ENCODE results near the gene ABCA1.

The ABCA1 gene

DNA sequence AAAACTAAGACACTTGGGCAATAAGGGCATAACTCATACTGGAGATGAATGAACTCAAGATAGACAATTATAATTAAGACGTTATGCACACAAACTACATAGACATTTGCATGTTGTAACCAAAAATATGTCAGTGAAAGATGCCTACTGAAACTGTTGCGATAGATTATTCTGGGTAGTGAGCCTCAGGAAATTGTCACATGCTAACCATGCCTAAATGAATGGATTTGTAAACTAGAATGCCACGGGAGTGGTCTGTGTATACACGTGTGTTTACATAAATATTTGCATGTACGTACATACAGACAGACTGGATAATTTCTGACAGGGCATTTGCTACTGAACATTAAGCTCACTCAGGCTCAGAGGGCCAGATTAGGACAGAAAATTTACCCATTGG lies 162.8 kb downstream of the ABCA1 start:
- no peak for DNase-seq (ENCODE audit: low read depth)
- no peak overlapping the region for H3K4me3 ChIP-seq (replicated peaks; ENCODE audit: low read depth, low read length)
- TF ChIP-seq, protein P1, sequence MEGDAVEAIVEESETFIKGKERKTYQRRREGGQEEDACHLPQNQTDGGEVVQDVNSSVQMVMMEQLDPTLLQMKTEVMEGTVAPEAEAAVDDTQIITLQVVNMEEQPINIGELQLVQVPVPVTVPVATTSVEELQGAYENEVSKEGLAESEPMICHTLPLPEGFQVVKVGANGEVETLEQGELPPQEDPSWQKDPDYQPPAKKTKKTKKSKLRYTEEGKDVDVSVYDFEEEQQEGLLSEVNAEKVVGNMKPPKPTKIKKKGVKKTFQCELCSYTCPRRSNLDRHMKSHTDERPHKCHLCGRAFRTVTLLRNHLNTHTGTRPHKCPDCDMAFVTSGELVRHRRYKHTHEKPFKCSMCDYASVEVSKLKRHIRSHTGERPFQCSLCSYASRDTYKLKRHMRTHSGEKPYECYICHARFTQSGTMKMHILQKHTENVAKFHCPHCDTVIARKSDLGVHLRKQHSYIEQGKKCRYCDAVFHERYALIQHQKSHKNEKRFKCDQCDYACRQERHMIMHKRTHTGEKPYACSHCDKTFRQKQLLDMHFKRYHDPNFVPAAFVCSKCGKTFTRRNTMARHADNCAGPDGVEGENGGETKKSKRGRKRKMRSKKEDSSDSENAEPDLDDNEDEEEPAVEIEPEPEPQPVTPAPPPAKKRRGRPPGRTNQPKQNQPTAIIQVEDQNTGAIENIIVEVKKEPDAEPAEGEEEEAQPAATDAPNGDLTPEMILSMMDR (IDR thresholded peaks at IDR 0.05; ENCODE audit: low read length, missing control alignments): no peak

DNA sequence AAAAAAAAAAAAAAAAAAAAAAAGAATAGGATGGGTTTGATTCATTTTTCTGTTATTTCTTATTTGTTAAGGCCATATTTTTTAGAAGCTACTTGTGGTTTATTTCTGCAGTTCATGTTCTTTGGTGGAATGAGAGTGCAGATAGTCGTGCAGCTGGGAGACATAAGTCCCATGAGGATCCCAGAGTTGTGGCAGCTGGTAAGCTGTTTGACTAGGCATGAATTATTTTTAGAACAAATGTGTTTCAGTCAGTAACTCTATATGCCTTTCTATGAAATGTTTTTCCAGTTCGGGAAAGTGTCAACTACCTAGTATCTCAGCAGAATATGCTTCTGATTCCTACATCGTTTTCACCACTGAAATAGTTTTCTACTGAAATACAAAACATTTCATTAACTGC lies 169.0 kb downstream of the ABCA1 start:
- TF ChIP-seq, protein P1 (IDR thresholded peaks at IDR 0.05; ENCODE audit: low read length, missing control alignments): no peak
- no peak for DNase-seq (ENCODE audit: low read depth)
- no peak overlapping the region for H3K4me3 ChIP-seq (replicated peaks; ENCODE audit: low read depth, low read length)

DNA sequence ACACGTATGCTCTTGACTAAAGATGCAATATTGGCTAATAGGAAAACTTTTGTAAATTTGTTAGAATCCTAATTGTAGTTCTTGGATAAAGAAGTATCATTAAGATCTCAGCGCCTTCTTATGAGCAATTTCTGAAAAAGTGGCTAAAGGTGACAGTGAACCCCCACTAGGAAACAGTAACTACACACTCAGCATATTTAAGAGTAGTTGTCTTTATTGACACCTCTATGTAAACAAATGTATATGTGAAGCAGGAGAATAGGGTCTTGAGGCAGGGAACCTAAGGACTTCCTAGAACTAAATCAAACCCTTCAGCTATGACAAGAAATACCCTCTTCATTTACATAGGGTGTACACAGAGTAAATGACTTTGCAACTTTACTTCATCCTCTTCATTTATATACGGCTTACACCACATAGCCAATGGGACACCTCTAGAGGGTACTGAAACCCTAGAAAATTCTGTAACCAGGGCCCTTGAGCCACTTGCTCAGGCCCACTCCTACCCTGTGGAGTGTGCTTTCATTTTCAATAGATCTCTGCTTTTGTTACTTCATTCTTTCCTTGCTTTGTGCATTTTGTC lies 177.7 kb downstream of the ABCA1 start:
- no peak for DNase-seq (ENCODE audit: low read depth)
- TF ChIP-seq, protein P1 (IDR thresholded peaks at IDR 0.05; ENCODE audit: low read length, missing control alignments): no peak
- no peak overlapping the region for H3K4me3 ChIP-seq (replicated peaks; ENCODE audit: low read depth, low read length)

DNA sequence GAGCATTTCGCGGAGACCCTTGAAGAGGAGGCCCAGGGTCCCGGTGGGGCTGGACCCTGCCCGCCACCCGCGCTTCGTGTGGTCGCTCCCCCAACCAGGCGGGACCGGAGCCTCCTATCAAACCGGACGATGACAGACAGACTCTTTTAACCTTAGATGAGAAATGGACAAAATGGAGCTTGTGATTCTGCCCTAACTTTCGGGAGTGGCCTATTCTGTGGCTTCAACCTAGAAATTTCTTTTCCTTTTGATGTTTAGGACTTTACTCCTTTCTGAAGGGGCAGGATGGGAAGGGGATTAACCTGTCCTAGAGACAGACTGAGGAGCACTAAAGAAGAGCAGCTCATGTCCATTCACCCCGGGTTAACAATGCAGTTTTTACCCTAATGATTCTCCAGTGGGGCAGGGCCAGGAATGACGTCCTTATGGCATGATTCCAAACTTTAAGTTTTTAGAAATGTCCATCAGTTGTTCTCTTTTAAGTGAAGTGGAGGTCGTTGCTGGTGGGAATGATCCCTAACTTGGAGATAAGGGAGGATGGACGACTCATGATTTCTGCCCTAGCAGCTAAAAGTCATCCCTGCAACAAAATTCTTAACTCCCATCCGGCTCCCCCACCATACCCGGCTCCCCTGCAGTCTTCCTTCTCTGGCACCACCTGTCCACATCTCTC lies 179.5 kb downstream of the ABCA1 start:
- DNase-seq (ENCODE audit: low read depth): peak; percentile 41
- peak overlapping the region; percentile 76 for H3K4me3 ChIP-seq (replicated peaks; ENCODE audit: low read depth, low read length)
- TF ChIP-seq, protein P1 (IDR thresholded peaks at IDR 0.05; ENCODE audit: low read length, missing control alignments): no peak

DNA sequence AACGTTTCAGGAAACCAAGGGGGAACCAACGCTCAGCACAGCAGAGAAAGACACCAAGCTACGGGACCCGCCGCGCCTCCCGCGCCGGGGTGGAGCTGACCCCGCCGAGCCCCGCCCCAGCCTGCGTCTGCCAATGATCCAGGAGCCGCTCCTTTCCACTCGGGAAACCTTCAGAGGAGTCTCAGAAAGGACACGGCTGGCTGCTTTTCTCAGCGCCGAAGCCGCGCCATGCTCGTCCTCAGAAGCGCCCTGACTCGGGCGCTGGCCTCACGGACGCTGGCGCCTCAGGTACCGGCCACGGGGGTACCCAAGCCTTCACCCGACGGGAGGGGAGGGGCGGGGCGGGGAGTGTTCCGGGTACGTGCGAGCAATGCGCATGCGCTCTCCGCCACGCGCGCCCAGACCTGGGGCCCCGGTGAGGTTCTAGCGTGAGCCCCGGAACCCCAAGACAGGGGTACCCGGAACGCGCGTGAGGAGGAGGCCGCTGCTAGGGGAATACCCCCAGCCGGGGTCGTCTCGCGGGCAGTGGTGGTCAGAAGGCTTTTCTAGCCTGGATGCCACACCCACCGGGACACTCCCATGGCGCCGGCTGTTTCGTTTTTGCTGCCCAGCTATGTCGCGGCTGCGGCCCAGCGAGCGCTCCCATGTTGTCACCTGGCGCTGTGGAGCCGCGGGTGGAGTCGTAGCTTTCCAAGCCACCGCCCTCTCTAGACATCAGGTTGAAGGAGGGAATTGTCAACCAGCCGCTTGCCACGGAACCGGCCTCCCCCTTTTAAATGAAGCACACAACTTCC lies 180.2 kb downstream of the ABCA1 start, which contains the start of gene NIPSNAP3A:
Gene NIPSNAP3A (plus strand): TSS at position 119 of the 794 bp plus-strand sequence. CDS start 110 bp downstream, at position 229.
- TF ChIP-seq, protein P1 (IDR thresholded peaks at IDR 0.05; ENCODE audit: low read length, missing control alignments): no peak
- peak within 1 kb of the TSS; percentile 76 for H3K4me3 ChIP-seq (replicated peaks; ENCODE audit: low read depth, low read length)
- peak; percentile 67 for DNase-seq (ENCODE audit: low read depth)

DNA sequence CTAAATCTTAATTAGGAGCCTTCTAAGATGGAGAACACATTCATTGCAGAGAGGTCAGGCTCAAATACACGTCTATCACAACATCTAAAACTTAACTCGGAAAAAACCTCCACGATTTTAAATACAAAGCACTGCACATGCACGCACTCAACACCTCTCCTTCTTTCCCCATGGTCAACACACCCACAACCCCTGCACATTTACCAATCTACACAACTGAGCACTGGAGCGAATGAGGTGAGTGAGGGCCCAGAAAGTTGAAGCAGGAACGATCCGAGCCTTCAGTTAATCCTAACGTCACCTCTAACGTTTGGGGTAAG lies 180.8 kb downstream of the ABCA1 start:
- peak overlapping the region; percentile 76 for H3K4me3 ChIP-seq (replicated peaks; ENCODE audit: low read depth, low read length)
- DNase-seq (ENCODE audit: low read depth): no peak
- TF ChIP-seq, protein P1 (IDR thresholded peaks at IDR 0.05; ENCODE audit: low read length, missing control alignments): no peak

Measured in fibroblast of pulmonary artery (primary cell).